Activated CD8-positive, alpha-beta memory T cell treated with anti-CD3 and anti-CD28 coated beads for 24 hours (primary cell): ENCODE data around the gene SHROOM4.

Experiments used
- DNase-seq: peaks from one replicate; pipeline ENCODE4 v3.0.0-alpha.2; 2020

Gene SHROOM4

DNA sequence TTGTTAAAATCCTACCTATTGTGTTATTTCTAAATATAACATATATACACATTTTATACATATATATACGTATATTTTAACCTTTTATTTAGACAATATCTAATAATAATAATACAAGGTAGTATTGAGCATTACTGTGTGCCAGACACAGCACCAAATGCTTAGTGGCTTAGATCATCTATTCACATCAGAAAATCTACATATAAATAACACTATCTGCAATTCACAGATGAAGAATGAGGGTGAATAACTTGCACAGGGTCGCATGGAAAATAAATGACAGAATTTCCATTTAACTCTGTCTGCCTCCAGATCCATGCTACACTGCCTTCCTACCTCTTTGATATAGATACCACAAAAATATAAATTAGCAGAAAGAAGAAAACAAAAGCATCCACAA is 37.7 kb downstream of the SHROOM4 start:
- DNase-seq, result no peak

DNA sequence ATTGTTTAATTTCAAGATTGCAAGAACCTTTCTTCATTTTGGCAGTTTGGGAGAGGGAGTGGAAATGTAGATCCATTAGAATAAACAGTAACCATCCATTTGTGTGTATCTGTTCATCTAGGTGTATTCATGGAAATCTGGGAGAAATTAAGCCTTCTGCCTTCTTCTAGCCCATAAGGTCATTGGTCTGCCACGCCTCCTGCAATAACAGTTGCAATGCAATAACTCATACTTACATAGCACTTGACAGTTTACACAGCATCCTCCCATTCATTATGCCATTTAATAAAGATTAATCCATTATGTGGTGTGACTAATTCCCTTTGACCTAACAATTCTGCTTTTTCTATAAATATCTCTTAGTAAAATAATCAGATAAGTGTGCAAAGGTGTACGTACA is 42.6 kb downstream of the SHROOM4 start:
- no peak for DNase-seq

DNA sequence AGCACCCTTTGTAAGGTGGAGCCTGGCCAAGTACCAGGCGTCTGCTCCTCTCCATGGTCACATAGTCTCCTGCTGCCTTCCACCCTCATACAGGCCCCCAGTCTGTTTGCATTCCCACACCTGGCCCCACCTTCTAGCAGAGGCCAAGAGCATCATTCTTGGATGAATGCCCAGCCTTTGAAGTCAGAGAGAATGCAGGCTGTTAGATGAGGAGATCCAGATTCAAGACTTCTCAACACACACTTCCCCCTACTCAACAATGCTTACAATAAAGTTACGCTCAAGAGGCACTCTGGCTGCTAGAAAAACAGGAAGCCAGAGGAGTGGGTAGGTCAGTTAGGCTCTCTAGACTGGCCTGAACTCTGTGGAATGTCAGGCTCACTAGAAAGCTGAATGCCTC is 43.3 kb downstream of the SHROOM4 start:
- no peak for DNase-seq

DNA sequence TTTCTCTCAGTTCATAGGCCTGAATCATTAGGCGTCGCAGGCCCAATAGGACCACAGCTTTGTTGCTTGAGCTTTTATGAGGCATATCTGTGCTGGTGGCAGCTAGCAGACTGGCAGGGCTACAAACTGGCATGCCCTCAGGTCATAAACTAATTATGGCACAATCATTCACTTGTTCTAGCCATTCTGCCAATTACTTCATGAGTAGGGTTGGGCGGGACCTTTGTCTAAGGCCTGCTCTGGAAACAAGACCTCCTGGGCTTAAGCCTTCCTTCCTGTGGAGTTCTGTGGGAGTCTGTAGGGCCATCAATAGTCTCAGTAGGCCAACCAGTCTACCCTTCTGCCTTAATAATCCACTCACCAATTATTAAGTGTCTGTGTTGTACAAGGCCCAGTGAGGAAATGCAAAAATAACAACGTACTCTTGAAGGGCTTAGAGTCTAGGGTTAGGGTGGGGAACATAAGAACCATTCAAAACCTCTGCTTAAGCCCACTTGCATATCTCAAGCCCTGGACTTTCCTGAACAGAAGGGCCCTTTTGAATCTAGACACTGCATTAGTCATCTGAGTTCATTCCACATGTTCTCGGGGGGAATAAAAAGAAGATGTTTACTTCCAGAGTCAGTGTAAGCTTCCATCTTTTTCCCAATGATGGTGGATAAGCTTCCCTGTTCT is 44.5 kb downstream of the SHROOM4 start:
- no peak for DNase-seq

DNA sequence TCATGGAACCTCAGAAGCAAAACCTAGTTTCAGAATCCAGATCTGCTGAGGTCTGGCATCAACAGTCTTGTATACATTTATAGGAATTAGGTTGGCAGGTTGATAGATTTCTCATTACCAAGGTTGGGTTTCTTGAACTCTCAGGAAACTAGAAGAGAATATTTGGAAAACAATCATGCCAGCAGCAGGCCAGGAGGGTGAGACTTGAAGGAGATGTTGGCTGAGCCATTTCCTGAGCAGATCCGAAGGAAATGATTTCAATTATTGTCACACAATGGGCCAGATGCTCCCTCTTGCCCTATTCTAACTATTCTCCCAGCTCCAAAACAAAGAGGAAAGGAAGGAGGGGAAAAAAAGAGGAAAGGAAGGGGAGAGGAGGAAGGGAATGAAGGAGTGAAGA is 45.2 kb downstream of the SHROOM4 start:
- DNase-seq, result no peak

DNA sequence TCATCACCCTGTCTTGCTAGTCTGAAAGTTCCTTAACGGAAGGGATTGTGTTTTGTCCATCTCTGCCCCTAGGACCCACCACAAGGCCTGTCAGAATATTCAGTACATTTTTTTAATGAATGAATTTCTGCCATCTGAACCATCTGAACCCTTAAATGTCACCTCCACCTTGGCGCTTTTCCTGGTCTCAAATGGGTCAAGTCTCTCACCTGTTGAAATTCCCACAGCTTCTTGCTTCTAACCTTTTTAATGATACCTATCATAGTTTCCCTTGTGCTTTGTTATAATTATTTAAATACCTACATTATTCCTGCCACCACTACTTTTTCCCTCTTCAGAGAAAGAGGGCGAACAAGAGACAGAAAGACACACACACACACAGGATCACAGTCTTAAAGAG is 48.0 kb downstream of the SHROOM4 start:
- DNase-seq, result no peak

DNA sequence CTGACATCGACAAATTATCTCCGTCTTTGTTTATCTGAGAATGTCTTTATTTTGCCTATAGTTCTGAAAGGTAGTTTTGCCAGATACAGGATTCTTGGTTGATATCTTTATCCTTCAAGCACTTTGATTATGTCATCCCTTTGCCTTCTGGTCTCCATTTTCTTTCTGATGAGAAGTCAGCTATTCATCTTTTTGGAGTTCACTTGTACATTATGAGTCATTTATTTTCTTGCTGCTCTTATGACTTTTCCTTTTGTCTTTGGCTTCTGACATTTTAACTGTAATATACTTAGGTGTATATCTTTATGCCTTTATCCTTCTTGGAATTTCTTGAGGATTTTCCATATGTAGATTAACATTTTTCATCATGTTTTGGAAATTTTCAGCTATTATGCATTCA is 51.4 kb downstream of the SHROOM4 start:
- no peak for DNase-seq

DNA sequence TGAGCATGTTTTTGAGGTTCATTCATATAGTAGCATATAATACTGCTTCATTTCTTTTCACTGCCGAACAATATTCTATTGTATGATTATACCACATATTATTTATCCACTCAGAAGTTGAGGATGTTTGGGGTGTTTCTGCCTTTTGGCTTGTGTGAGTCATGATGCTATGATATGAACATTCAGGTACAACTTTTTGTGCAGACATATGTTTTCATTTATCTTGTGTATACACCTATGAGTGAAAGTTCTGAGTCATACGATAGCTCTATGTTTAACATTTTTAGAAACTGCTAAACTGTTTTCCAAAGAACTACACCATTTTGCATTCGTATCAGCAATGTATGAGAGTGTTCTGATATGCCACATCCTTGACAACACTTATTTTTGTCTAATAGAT is 57.7 kb downstream of the SHROOM4 start:
- no peak for DNase-seq

DNA sequence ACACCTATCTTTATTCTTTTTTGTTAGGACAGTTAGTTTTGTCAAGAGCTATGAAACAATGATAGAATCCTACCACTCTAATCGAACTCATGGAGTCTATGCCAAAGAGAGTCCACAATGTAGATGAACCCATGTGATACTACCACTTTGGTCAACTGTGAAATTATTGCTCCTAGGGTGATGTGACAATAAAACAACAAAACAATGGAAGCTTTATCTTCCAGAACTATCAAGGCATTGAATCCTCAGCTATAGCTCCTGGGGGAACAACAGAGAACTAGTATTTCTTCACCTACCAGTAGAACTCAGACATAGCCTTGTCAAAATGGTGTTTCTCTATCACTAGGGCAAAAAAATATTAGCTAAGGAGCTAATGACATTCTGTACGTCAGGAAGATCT is 62.9 kb downstream of the SHROOM4 start:
- DNase-seq, result no peak

DNA sequence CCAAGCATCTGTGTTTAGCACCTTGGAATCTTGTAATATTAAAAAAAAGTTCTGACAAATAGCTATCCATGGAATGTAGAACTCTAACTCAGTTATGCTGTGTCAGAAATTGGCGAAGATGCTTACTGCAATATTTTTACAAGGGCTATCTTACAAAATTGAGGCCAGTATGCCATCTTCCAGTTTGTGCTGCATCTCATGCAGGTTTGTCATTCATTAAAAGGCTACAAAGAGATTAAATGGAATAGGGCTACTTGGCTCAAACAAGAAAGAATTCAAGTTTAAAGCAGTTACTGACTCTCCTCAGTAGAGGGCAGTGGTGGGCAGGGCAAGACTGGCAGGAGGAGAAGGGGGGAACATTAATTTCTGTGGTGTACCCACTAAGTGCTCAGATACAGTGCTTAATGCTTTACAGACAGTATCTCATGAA is 66.5 kb downstream of the SHROOM4 start:
- DNase-seq, result no peak

DNA sequence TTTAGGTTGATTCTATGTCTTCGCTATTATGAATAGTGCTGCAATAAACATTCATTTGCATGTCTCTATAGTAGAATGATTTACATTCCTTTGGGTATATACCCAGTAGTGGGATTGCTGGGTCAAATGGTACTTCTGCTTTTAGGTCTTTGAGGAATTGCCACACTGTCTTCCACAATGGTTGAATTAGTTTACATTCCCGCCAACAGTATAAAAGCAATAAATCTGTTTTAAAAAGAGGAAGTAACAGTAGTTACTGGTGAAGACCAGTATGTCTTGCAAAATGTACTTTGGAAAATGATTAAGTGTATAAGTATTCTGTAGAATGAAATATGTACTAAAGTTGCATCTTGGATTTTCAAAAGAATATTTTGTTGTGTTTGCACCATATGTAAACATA is 77.3 kb downstream of the SHROOM4 start:
- no peak for DNase-seq

DNA sequence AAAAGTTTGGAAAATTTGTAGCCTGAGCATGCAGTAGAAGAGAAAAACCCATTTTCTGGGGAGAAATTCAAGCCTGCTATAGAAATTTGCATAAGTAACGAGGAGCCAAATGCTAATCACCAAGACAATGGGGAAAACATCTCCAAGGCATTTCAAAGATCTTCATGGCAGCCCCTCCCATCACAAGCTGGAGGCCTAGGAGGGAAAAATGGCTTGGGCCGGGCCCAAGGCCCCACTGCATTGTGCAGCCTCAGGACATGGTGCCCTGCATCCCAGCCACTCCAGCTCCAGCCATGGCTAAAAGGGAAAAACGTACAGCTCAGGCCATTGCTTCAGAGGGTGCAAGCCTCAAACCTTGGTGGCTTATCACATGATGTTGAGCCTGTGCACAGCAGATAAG is 87.7 kb downstream of the SHROOM4 start:
- DNase-seq, result no peak

DNA sequence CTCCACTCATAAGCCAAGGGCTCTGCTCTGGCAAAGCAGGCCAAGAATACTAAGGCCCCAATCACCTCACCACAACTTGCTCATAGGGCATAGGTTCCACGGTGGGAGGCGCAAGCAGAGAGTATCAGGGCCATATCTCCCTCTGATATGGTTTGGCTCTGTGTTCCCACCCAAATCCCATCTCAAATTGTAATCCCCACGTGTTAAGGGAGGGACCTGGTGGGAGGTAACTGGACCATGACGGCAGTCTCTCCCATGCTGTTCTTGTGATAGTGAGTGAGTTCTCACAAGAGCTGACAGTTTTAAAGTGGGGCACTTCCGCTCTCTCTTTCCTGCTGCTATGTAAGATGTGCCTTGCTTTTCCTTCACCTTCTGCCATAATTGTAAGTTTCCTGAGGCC is 88.7 kb downstream of the SHROOM4 start:
- DNase-seq, result no peak

DNA sequence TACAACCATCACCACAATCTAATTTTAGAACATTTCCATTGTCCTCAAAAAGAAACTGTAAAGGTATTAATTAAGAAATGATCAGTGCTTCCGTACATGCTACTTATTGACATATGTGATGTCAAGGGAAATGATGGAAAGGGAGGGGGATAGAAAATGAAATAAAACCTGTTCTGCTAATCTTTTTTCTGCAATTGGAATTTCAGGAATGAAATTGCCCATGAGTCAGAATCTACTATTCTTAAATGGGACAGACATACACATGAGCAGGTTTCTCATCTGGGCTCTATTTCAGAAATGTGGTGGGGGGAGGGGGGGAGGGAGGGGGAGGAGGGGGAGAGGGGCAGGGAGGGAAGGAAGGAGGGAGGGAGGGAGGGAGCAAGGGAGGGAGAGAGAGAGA is 91.0 kb downstream of the SHROOM4 start:
- no peak for DNase-seq

DNA sequence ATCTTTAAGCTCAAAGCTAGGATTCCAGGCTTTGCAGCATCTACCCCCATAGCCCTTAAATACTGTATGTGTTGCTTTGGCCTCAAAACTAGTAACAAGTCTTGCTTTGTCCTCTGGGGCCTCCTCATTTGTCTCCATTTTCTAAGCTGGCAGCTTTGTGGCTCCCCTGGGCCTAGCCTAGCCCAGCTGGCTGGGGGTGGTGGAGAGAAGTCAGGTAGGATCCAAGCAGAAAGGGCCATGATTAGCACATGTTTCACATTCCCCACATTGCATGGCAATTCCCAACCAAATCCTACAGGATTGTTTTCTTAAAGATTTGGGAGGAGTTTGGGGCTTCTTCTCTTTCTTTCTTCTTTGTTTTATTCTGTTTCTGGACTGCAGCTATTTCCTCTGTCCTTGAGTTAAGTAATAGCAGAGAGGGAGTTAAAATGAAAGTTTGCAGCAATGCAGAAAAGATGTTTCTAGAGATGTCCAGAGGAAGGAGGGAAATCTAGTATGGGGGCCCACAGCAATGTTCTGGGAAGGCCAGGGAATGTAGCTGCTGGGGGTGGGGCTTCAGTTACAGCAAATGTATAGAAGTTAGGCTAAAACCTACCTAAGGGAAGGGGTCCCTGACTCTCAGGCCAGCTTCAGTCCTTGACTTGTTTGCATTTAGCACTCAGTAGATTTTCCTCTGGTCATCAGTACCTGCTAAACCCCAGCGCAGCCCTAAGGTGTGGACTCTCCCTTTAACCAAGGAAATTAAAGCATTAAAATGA is 92.1 kb downstream of the SHROOM4 start:
- DNase-seq, result no peak

DNA sequence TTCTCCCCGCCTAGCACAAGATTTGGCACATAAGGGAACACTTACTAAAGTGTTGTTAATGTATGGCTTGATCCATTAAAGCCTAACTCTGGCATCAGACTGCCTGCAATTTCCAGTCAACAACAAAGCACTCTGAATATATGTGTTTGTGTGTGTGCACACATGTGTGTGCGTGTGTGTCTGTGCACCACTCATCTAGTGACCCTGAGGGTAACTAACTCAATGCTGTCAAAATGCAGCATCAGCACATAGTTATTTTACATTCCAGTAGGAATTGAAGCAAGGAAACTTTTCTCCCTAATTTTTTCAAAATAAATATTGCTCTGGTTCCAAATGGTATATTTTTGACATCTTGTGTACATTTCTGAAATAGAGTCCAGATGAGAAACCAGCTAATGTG is 94.4 kb downstream of the SHROOM4 start:
- no peak for DNase-seq

DNA sequence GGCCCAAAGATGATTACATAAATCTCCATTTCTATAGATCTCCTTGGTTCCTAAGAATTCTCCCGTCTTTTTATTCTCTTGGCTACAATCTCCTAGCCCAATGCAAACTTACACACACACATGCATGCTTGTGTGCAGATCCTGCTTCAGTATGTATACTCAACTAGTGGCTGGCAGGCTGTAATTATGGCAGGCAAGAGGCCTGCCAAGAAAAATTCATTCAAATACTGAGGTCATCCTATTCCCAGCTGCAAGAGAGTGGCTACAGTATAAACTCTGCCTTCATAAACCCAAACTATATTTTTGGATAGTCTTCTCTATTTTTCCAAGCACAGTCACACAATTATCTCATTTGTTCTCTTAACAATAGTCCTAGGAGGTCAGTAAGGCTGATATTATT is 95.2 kb downstream of the SHROOM4 start:
- no peak for DNase-seq

DNA sequence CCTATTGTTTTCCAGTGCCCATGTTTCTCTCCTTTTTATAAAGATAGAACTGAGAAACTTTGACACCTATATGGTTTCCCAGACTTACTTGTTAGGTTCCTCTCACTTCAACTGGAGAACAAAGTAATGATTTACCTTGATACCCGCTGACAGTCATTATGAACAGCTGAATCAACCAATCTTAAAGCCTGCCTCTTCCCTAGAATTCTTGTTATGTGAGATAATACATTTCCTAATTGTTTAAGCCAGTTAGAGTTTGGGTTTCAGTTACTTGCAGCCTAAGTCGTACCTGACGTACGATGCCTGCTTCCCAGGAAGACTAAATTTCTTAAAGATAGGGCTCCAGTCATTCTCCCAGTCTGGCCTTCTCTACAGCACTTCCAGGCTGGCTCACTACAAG is 97.3 kb downstream of the SHROOM4 start:
- no peak for DNase-seq

DNA sequence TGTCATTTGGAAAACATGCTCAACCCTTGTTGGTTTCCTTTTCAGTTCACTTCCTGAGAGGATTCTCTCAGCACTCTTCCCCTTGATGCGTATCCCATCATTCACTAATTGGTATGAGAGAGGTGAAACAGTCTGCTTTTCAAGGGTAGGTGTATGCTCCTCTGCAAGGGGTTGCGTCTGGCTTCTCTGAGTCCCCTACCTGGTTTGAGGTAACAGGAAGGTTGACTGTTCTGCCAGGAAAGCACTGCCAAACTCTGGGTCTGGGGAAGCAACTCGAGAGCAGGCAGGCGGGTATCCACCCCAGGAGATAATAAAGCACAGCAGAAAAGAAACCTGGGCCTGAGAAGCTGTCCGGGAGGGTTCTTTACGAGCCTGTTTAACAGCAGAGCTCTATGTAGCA is 101.2 kb downstream of the SHROOM4 start:
- DNase-seq, result no peak

DNA sequence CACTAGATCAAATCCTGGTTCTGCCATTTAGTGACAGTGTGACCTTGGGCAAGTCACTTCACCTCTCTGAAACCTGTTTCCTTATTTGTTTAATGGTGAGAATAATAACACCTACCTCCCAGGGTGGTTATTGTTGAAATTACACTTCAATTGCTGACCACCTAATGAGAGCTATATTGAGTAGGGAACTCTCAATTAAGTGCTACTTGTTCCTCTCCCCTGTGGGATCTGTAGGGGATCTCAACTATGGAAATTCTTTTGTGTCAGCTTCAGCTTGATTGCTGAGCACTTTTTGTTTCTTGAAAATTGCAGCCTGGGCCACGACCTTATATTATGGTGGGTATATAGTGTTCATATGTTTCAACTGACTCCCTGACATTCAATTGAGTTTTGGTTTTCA is 102.1 kb downstream of the SHROOM4 start:
- DNase-seq, result no peak

DNA sequence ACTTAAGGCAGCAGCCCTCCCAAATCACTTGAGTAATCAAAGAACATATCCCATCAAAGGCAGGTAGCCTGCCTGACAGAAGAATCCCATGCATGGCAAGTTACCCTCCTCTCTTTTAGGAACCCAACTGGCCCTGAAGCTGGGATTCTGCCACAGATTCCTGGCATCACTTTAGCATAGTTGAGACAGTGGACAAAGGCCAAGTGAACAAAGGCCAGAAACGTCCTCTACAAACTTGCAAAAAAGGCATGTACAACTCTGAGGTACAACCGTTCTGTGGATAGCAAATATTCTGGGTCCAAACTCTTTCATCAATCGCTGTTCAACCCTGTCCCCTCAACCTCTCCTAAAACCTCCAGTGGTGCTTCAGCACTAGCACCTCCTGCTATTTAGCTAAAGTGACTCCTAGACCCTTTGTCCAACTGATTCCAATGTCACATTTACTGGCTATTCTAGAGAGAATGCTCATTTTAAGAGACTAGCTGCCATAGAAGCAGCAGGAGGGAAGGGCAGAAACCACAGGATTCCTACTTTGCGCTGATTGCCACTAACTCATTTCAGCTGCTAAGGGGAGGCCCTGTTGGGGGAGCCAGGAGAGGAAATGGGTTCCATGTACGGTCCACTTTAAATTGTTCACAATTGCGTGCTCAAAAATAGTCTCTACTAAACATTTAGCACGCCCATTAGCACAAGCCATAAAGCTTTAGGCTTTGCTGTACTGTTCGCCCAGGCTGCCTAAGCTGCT is 105.9 kb downstream of the SHROOM4 start:
- no peak for DNase-seq

DNA sequence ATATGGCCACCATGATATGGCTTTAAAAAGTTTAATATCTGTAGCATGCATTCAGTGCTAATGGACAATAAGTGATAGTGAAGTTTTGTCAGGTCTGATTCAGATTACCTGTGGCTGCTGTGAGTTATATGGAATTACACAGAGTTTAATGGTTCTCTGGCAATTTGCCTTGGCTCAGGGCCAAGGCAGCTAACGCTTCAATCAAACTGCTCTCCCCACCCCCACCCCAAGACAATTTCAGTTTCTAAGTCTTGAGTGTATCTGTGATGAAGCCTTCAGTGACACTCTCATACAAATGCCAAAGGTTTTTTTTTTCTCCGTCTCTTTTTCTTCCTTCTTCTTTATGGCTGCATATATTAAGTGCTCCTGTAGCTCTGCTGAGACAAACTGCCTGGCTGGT is 106.6 kb downstream of the SHROOM4 start:
- no peak for DNase-seq

DNA sequence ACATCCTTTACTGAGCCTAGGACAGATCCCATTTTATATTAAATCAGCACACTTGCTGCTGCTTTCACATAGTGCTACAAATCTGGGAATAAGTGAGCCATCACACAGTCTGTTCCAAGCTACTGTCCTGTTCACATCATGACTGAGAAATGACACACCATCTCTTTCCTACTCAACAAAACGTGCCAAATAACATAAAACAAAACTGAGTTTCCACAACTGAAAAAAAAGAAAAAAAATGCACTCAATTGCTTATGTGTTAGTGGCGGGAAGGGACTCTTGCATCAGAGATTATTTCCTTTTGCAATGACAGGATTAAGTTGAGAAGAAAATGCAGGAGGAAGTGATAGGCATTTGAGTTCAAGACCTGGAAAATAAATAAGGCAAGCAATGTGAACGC is 109.0 kb downstream of the SHROOM4 start:
- no peak for DNase-seq

DNA sequence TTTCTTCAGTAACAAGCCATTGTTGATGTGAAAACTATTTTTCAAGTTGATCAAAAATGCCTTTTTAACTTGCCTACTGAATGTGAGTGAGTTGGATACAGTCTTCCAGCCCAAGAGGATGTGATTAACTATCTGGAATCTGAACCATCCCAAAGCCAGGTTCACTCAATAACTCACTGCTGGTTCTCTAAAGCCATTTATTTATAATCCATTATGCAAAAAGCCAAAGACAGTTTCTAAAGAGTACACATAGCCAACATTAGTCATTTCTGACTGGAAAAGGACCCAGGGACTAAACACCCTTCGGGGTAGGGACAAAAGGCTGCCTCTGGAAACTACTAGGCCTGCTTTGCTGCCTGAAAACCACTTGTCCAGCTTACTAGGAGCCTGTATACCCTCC is 109.6 kb downstream of the SHROOM4 start:
- no peak for DNase-seq
